Upper lobe of left lung (tissue), 6 donors: ENCODE results near the gene SMAD3. TPM values are rescaled to one million over a fixed set of nuclear protein-coding genes. Genes with fewer than 3 reads are reported as not detected.
A peak's percentile ranks its signal among the peaks of the same experiment; 100 is the strongest.

Source experiments
- ATAC-seq, 2 donors: fragments of 200-7000 bp; cut with Tn5 transposase; one replicate each; pipeline ENCODE4 v1.9.1; 2022; ENCODE audit warnings: mild to moderate bottlenecking in 2 of 2, moderate library complexity in 2 of 2; ENCODE audit not compliant: low FRiP score in 2 of 2
- DNase-seq, 2 donors: peaks; one replicate each; pipeline ENCODE4 v3.0.0-alpha.2; 2019 to 2020
- H3K27ac ChIP-seq, 4 donors: fragments of 200-600 bp; sonication (generic); one replicate each; pipeline ENCODE4 v1.5.1; 2016 to 2019
- H3K27me3 ChIP-seq, 4 donors: fragments of 200-600 bp; sonication (generic); one replicate each; pipeline ENCODE4 v1.5.1; 2017 to 2019
- H3K36me3 ChIP-seq, 4 donors: fragments of 200-600 bp; sonication (generic); one replicate each; pipeline ENCODE4 v1.5.1; 2016 to 2019
- H3K4me1 ChIP-seq, 4 donors: fragments of 200-600 bp; sonication (generic); one replicate each; pipeline ENCODE4 v1.5.1; 2018 to 2019
- H3K4me3 ChIP-seq, 4 donors: fragments of 200-600 bp; sonication (generic); one replicate each; pipeline ENCODE4 v1.5.1; 2017 to 2019; ENCODE audit warnings: mild to moderate bottlenecking in 2 of 4, moderate library complexity in 1 of 4
- H3K9me3 ChIP-seq, 4 donors: fragments of 200-600 bp; sonication (generic); one replicate each; pipeline ENCODE4 v1.5.1; 2018 to 2019
- CTCF ChIP-seq, 6 experiments: fragments of 450-650 bp in 4 of 6; fragments of 200-600 bp in 2 of 6; sonication (generic) in 2 of 6; IDR thresholded peaks; one replicate each; pipeline ENCODE4 v1.5.1; 2016 to 2019; ENCODE audit warnings: antibody characterized with exemption in 6 of 6
- EP300 ChIP-seq, 4 donors: sonication (generic); formaldehyde crosslinking; IDR thresholded peaks; one replicate each; pipeline ENCODE4 v1.5.1; 2017; ENCODE audit warnings: antibody characterized with exemption in 4 of 4, control low read depth in 2 of 4
- POLR2A ChIP-seq, 4 donors: fragments of 450-650 bp; IDR thresholded peaks; one replicate each; pipeline ENCODE4 v1.5.1; 2016 to 2017; ENCODE audit warnings: antibody characterized with exemption in 4 of 4, mild to moderate bottlenecking in 2 of 4
- POLR2AphosphoS5 ChIP-seq, 2 donors: sonication (generic); formaldehyde crosslinking; IDR thresholded peaks; one replicate each; pipeline ENCODE4 v1.5.1; 2017; ENCODE audit warnings: antibody characterized with exemption in 2 of 2
- WGBS, 2 donors: methylation state at CpG; one replicate each; pipeline ENCODE4 v1.1.5; 2017 to 2018; 5-methylcytosine and 5-hydroxymethylcytosine counted together
- total RNA-seq, 6 donors: library from RNA; depleted of rRNA in 4 of 6; stranded (reverse); fragments of >200 nt in 4 of 6; gene quantifications; one replicate each; pipeline versions ENCODE4 v1.1.0 to v1.2.1, GENCODE V29; 2016 to 2021
- donor health status: DM: no; HTN: no; CAD: no; lungs with moderate emphysema.
- donor health status: DM: no; HTN: yes; CAD: no; lungs with severe emphysema.

The SMAD3 gene
- total RNA-seq, 6 donors from 2014 or later: 31.7 to 44.5 (median 36.3) TPM

GRCh38 chr15:67076147-67076843 lies 10.9 kb downstream of the SMAD3 start:
- Histone ChIP-seq H3K4me1 (peaks cover 58 to 74% (median 63%) of the 10 kb centered on the region in 4 donors), H3K27me3 (no peaks in the 10 kb centered on the region), H3K36me3 (no peaks in the 10 kb centered on the region), H3K27ac (peak overlapping the region in 1 of 4 donors; percentile 6), H3K4me3 (no peak overlapping the region), H3K9me3 (no peaks in the 10 kb centered on the region)
- 83 to 86% methylated on average over 11 to 13 of the region's 13 CpGs for WGBS, 2 donors
- TF ChIP-seq POLR2A (IDR thresholded peaks at IDR 0.05) (no peak), CTCF (IDR thresholded peaks at IDR 0.05) (no peak), POLR2AphosphoS5 (IDR thresholded peaks at IDR 0.05) (no peak)
- no peak for DNase-seq
- ATAC-seq: no peak

GRCh38 chr15:67077641-67078215 lies 12.3 kb downstream of the SMAD3 start:
- ATAC-seq: peak; percentile 33 to 36
- Histone ChIP-seq H3K27me3 (no peaks in the 10 kb centered on the region), H3K36me3 (no peaks in the 10 kb centered on the region), H3K27ac (peak overlapping the region; percentile 6 to 59 (median 50)), H3K4me3 (no peak overlapping the region), H3K4me1 (peaks cover 68 to 86% (median 75%) of the 10 kb centered on the region in 4 donors), H3K9me3 (no peaks in the 10 kb centered on the region)
- TF ChIP-seq EP300 (IDR thresholded peaks at IDR 0.05) (no peak), CTCF (IDR thresholded peaks at IDR 0.05) (no peak), POLR2AphosphoS5 (IDR thresholded peaks at IDR 0.05) (no peak), POLR2A (IDR thresholded peaks at IDR 0.05) (no peak)
- WGBS, 2 donors: 46 to 52% methylated on average over 6 of the region's 6 CpGs
- DNase-seq: peak in 1 of 2 donors; percentile 73

GRCh38 chr15:67079361-67079760 lies 14.0 kb downstream of the SMAD3 start:
- WGBS, 2 donors: 72 to 81% methylated on average over 3 of the region's 3 CpGs
- peaks cover 68 to 94% (median 78%) of the 10 kb centered on the region in 4 donors for H3K4me1 ChIP-seq
- ATAC-seq (no peak), DNase-seq (no peak)
- H3K9me3 ChIP-seq: no peaks in the 10 kb centered on the region
- H3K27me3 ChIP-seq: no peaks in the 10 kb centered on the region
- H3K4me3 ChIP-seq: no peak overlapping the region
- no peak for TF ChIP-seq POLR2A (IDR thresholded peaks at IDR 0.05)
- no peak for TF ChIP-seq POLR2AphosphoS5 (IDR thresholded peaks at IDR 0.05)
- no peak for TF ChIP-seq CTCF (IDR thresholded peaks at IDR 0.05)
- TF ChIP-seq EP300 (IDR thresholded peaks at IDR 0.05): no peak
- peak overlapping the region in 1 of 4 donors; percentile 83 for H3K27ac ChIP-seq
- no peaks in the 10 kb centered on the region for H3K36me3 ChIP-seq

- TF ChIP-seq CTCF (IDR thresholded peaks at IDR 0.05) (no peak), POLR2AphosphoS5 (IDR thresholded peaks at IDR 0.05) (peak in 1 of 2 donors; percentile 42), EP300 (IDR thresholded peaks at IDR 0.05) (no peak), POLR2A (IDR thresholded peaks at IDR 0.05) (no peak)
- Histone ChIP-seq H3K27ac (peak overlapping the region; percentile 49 to 83 (median 60)), H3K9me3 (no peaks in the 10 kb centered on the region), H3K4me1 (peaks cover 67 to 94% (median 74%) of the 10 kb centered on the region in 4 donors), H3K36me3 (no peaks in the 10 kb centered on the region), H3K27me3 (no peaks in the 10 kb centered on the region), H3K4me3 (no peak overlapping the region)
- WGBS, 2 donors: 49 to 68% methylated on average over 12 of the region's 12 CpGs
- DNase-seq: peak; percentile 58 to 73
- ATAC-seq: peak; percentile 82 to 87
Measured at GRCh38 chr15:67080118-67080899, 14.9 kb downstream of the SMAD3 start.
